HG03045 (cell line): ENCODE data around the gene ABCA13.
"Not testable (repeated sequence)": the region's sequence is repeated elsewhere in the genome, so short reads cannot be mapped to it uniquely, and the experiment has no call there.

ENCODE experiments used
- ATAC-seq: cut with Tn5 transposase; IDR thresholded peaks from one replicate; pipeline ENCODE4 v1.9.1; 2021; ENCODE audit warnings: mild to moderate bottlenecking, moderate library complexity; ENCODE audit not compliant: unreplicated experiment

The ABCA13 gene

GRCh38 chr7:48173313-48173712, 2.1 kb downstream of the ABCA13 start:
- no peak for ATAC-seq

- ATAC-seq, result no peak
These were observed 2.6 kb downstream of the ABCA13 start for GRCh38 chr7:48173756-48174382.

DNA sequence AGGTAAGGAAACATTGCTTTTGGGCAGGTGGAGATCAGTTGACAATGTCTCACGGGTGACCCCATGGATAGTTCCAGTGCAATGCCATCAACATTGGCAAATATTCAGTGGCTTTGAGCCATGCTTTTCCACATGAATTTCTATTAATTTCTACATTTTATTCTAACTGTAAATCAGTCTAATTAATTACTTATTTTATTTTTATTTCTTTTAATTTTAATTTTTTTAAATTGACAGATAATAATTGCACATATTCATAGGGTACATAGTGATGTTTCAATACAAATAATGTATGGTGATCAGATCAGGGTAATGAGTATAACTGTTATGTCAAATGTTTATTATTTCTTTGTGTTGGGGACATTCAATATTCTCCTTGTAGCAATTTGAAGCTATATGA, 3.8 kb downstream of the ABCA13 start:
- no peak for ATAC-seq

DNA sequence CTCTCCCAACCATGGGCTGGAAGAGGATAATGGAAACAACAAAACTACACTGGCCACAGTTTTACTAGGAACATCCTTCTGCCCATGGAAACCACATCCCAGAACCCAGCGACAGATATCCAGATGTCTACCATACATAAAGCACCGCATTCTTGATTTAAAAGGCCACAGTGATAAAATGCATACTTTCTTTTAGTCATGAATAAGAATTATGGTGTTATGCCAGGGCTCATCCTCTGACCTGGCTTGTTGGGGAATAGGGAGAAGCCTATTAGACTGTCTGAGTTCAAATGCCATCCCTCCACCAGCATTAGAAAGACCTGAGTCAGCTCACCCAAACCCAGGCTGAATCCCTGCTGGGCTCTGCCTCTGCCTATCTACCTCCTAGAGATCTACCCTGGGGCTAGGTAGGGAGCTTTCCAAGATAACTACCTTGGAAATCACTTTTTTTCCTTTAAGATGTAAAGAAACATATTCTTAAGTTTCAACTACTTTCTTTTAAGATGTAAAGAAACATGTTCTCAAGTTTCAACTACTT, 5.2 kb downstream of the ABCA13 start:
- no peak for ATAC-seq

DNA sequence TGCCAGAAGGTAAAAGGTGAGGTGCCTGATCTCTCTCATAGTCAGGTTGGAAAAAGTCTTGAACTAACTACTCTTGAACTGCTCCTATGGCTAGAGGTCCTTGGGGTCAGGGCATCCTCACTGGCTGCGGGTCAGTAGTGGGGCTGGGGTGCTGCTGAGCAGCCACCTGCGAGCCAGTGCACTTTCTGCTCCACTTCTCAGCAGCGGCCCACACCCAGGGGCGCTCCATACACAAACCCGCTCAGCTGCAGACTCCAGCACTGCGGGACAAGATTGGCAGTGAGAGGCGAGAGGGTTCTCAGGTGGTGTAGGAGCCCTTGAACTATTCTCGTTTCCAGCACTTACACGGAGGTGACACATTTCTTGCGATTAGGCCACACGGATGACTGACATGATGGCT, 6.0 kb downstream of the ABCA13 start:
- no peak for ATAC-seq

DNA sequence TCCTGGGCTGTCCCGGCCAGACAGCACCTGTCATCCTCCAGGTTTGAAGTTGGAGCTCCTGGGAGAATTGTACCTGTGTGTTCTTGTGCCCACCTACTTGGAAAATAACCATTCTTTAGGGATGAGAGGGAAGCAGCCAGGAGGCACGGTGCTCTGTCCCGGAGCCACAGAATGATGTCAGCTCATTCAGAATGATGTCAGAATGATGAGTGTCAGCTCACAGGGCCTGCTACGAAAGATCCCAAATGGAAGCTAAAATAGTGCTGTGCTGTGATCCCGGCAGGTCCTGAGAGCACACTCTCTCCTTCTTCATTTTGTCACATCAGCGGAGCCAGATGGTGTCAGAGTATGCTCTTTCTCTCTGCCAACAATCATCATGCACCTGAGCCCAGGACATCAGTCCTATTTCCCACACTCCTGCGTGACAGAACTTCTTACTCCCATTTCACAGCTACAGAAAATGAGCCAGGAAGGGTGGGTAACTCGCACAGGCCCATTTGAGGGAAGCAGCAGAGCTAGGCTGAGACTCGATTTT, 8.3 kb downstream of the ABCA13 start:
- no peak for ATAC-seq

DNA sequence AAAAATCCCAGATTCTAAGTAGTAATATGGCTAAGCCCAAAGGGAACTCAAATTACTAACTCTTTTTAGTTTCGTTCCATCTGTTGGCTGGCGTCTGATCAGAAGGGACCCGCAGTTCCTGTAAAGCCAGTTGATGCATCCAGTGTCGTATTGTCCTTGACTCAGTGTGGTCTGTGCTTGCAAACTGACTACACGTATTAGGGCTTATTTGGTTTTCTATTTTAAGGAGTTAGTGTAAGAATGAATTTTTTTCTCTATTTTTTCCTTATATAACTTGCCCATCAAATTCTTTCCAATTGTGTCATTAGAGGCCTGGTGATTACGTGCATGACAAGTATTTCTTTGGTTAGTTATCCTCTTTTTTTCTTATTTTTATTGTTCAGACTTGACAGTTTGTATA, 9.7 kb downstream of the ABCA13 start:
- no peak for ATAC-seq

DNA sequence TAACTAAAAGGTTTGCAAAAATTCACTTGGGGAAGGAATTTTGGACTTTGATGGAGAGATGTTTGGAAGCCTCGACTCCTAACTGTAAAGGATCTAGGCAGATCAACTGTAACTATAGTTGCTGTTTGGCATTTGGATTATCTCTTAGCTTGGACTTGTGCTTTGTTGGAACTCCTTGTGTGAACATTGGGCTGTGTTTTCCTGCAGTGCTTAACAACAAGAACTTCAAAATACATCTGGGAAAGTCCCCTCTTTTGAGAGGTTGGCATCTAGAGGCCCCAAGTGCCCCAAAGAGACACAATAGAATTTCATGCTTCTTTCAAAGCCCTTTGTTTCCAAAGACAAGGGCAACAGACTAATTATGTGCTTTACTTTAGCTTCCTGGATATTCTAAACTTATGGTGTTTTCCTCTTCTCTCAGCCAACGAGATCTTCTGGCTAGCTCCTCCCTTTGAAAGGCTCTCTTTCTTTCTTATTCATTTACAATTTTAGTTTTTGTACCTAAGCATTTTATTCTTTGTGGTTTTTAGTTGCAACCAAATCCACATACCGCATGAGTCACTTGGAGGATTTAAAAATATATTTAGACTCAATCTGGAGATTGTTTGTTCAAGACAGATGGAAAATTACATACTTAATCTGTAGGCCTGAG, 11.6 kb downstream of the ABCA13 start:
- ATAC-seq, result no peak

DNA sequence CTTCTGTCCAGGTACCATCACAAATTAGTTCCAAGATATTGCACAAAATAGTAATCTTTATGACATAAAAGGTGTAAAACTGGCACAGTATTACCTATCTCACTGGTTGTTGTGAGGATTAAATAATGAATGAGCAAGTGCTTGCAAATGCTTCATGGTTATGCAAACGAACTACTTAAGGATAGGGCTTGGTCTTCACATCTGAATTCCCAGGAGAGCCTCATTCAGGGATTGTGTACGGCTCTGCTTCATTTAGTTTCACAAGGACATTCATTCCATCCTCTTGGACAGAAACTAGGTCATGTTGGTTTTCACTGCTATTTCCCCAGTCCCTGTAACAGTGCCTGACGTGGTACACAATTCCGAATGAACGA, 12.1 kb downstream of the ABCA13 start:
- no peak for ATAC-seq

GRCh38 chr7:48183965-48184364, 12.7 kb downstream of the ABCA13 start:
- no peak for ATAC-seq

DNA sequence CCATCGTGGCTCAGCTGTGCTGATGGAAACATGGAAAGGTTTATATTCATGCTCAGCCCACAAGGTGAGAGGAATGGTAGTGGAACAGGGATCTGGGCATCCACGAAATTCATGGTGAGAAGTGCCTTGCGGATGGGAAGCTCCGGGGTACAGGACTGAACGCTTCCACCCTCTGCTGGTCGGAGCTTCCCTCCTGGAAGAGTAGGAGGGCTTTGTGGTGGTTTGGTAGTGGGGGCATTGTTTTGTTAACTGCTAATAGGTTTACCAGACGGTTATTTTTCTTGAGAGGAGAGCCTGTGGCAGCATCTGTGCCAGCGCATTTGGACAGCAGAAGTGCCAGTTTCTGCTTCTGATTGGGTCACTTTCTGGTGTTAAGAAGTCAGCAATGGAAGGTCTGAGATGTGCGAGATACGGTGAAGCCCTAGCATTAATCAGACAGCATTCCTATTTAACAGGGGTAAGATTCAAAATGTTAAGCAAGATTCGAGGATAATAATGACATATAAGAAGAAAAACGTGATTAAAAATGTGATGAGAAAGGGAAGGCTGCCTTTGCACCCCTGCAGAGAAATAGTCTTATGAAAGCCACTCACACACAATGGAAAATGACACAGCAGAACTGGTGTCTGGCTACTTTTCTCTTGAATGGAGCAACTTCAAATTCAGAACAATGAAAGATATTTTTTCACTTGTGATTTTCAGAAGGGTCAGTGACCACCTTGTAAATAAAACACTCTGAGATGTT, 17.7 kb downstream of the ABCA13 start:
- ATAC-seq, result no peak

GRCh38 chr7:48192996-48193395, 21.7 kb downstream of the ABCA13 start:
- ATAC-seq, result no peak

DNA sequence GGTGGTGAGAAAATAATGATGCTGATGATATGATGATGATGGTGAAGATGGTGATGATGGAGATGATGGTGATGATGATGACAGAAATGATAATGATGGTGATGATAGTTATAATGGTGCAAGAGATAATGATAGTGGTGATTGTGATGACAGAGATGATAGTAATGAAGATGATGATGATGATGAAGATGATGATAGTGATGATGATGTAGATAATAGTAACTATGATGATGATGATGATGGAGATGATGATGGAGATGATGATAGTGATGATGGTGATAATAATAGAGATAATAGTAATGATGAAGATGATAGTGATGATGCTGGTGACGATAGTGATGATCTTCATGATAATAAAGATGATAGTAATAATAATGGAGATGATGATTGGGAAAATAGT, 22.2 kb downstream of the ABCA13 start:
- no peak for ATAC-seq

DNA sequence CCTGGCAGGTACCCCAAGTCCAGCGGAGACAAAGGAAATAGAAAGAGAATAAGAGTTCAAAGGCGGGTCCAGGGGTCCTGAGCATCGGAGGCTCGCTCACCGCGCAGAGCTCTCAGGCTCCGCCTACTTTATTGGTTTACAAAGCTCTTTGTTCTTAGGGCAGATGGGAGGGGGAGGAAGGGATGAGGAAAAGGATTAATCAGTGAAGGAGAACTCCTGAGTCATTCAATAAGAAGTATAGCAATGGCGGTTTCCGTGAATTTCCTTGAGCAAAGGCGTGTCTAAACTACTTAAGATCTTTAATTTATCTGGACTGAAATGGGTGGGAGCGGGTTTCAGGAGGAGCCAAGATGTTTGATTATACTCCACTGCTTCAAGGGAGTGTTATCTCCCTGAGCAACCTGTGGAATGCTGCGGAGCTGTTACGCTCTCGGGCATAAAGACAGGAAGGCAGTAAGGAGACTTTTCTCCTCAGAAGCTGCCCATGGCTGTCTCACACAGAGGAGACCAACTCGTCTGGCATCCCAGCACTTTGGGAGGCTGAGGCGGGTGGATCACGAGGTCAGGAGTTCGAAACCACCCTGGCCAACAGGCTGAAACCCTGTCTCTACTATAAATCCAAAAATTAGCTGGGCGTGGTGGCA, 29.8 kb downstream of the ABCA13 start:
- not testable (repeated sequence) for ATAC-seq

DNA sequence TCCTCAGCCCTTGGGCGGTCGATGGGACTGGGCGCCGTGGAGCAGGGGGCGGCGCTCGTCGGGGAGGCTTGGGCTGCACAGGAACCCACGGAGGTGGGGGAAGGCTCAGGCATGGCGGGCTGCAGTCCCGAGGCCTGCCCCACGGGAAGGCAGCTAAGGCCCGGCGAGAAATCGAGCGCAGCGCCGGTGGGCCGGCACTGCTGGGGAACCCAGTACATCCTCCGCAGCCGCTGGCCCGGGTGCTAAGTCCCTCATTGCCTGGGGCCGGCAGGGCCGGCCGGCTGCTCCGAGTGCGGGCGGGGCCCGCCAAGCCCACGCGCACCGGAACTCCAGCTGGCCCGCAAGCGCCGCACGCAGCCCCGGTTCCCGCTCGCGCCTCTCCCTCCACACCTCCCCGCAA, 31.7 kb downstream of the ABCA13 start:
- not testable (repeated sequence) for ATAC-seq

GRCh38 chr7:48207155-48207675, 36.0 kb downstream of the ABCA13 start:
- ATAC-seq, result no peak

- no peak for ATAC-seq
These were observed 37.8 kb downstream of the ABCA13 start for GRCh38 chr7:48209004-48209600.

DNA sequence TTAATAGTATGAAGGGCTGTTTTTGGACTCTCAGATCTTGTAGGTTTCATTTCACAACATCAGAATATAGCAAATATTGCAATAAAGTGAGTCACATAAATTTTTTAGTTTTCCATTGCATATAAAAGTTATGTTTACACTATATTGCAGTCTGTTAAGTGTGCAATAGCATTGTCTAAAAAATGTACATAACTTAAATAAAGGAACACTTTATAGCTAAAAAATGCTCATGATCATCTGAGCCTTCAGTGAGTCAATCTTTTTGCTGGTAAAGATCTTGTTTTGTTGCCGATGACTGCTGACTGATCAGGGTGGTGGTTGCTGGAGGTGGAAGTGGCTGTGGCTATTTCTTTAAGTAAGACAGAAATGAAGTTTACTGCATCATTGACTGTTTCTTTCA, 42.0 kb downstream of the ABCA13 start:
- no peak for ATAC-seq

- ATAC-seq, result no peak
These were observed 46.0 kb downstream of the ABCA13 start for GRCh38 chr7:48217266-48217665.

DNA sequence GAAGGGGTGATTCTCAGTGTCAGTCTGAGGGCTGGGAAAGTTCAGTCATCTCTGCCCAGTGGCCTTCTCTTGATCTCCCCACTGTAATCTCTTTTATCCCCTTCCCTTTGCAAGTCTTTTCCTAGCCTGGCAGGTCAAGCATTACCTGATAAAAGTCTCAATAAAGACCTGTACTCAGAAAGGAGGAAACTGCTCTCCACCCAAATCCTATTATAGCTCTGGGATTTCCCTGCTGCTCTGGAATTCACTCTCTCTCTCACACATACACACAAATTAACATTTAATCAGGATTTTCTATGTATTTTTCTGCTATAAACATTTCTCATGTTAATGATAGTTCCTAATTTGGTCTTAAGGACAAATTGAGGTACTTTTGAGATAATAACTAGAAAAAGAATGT, 46.5 kb downstream of the ABCA13 start:
- no peak for ATAC-seq

- ATAC-seq, result no peak
These were observed 52.8 kb downstream of the ABCA13 start for GRCh38 chr7:48224042-48224441.
